ENCODE results near the gene DPP6. TPM values are rescaled to one million over a fixed set of nuclear protein-coding genes. Genes with fewer than 3 reads are reported as not detected.

DPP6 gene
- polyA plus RNA-seq, 1 donor (not counting 4 experiments of a cell fraction or from before 2014, with no cell fraction given) = not detected

DNA sequence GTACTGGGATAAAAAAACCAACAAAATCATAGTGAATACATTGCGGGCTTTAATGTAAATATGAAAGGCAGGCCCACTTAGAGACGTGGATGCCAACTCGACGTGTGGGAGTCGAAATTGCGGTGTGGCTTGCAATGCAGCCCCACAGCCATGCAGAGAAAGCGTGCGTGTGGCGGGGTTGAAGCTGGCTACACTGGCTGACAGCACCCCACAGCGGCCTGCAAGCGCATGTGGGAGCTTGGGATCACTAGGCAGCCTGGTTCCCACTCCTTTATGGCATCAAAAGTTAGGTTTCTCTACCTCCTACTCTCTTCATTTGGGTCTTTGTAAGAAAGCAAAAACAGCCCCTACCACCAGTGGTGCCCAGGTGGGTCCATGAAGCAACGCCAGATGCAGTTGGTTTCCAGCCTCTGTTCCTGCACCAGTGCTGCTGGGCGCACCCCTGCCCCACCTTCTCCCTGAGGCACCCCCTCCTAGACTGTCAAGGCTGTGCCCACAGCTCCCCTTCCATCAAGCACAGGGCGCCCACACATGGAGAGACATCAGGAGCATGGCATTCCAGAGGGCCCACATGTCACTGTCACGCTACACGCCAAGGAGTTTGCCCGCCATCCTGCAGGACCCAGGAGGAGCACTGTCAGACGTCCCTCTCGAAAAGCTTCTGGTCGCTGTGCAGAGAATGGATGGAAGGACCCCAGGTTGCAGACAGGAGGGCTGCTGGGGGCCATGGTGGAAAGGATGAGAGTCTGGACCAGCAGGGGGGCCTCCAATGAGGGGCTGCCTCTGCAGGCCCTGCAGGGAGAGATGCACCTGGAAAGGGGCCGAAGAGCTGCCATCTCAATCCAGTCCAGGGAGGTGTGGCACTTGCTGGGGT lies 807.8 kb downstream of the DPP6 start:
- H4K20me1 ChIP-seq (ENCODE audit: control insufficient read depth, extremely low read depth, insufficient read depth, low read length) = no peaks in the 10 kb centered on the region
- no peak overlapping the region for H3K4me3 ChIP-seq (ENCODE audit: control insufficient read depth in 2 of 3, extremely low read depth in 1 of 3, insufficient read depth in 2 of 3, low read depth in 1 of 3, low read length in 3 of 3)
- peaks cover 1% of the 10 kb centered on the region for H3K9me3 ChIP-seq (ENCODE audit: control insufficient read depth, low read depth, low read length)
- H3K9me1 ChIP-seq (ENCODE audit: control insufficient read depth, extremely low read depth, insufficient read depth, low read length) = no peaks in the 10 kb centered on the region
- H3K79me2 ChIP-seq (ENCODE audit: control insufficient read depth, insufficient read depth, low read length) = no peaks in the 10 kb centered on the region
- no peaks in the 10 kb centered on the region for H3K4me1 ChIP-seq (ENCODE audit: control insufficient read depth, extremely low read depth, insufficient read depth, low read length)
- no peak overlapping the region for H2AFZ ChIP-seq (ENCODE audit: control insufficient read depth, low read length)
- dilution Hi-C loops (cut with MboI; ENCODE audit: extremely low pct_ligation_motif_present, low sequenced_read_pairs) = no loop called here
- no peak for FAIRE-seq
- no peaks in the 10 kb centered on the region for H3K27me3 ChIP-seq (ENCODE audit: control insufficient read depth, extremely low read depth, insufficient read depth, low read length)
- no peak overlapping the region for H3K4me2 ChIP-seq (ENCODE audit: control insufficient read depth, extremely low read depth, insufficient read depth, low read depth, low read length)
- H3K9ac ChIP-seq (ENCODE audit: control insufficient read depth, extremely low read depth, insufficient read depth, low read length) = no peak overlapping the region
- no peak for TF ChIP-seq CTCF (optimal IDR thresholded peaks at IDR 0.05 in 1 of 3, IDR thresholded peaks at IDR 0.05 in 1 of 3, conservative IDR thresholded peaks at IDR 0.05 in 1 of 3; ENCODE audit: extremely low read depth in 1 of 3, insufficient read depth in 2 of 3, low read length in 3 of 3)
- TF ChIP-seq EZH2 (IDR thresholded peaks at IDR 0.05; ENCODE audit: low read length) = no peak
- no peak overlapping the region for H3K27ac ChIP-seq (ENCODE audit: control insufficient read depth, insufficient read depth, low read length)
- H3K36me3 ChIP-seq (ENCODE audit: control insufficient read depth in 2 of 2, extremely low read depth in 1 of 2, insufficient read depth in 2 of 2, low read length in 2 of 2) = no peaks in the 10 kb centered on the region
- DNase-seq (ENCODE audit: low read depth, low spot score) = no peak

- no peak for FAIRE-seq
- Histone ChIP-seq H3K9me1 (ENCODE audit: control insufficient read depth, extremely low read depth, insufficient read depth, low read length) (no peaks in the 10 kb centered on the region), H3K9me3 (ENCODE audit: control insufficient read depth, low read depth, low read length) (peaks cover 1% of the 10 kb centered on the region), H4K20me1 (ENCODE audit: control insufficient read depth, extremely low read depth, insufficient read depth, low read length) (no peaks in the 10 kb centered on the region), H3K4me3 (ENCODE audit: control insufficient read depth in 2 of 3, extremely low read depth in 1 of 3, insufficient read depth in 2 of 3, low read depth in 1 of 3, low read length in 3 of 3) (no peak overlapping the region), H3K4me2 (ENCODE audit: control insufficient read depth, extremely low read depth, insufficient read depth, low read depth, low read length) (no peak overlapping the region), H3K27me3 (ENCODE audit: control insufficient read depth, extremely low read depth, insufficient read depth, low read length) (no peaks in the 10 kb centered on the region), H3K27ac (ENCODE audit: control insufficient read depth, insufficient read depth, low read length) (no peak overlapping the region), H3K9ac (ENCODE audit: control insufficient read depth, extremely low read depth, insufficient read depth, low read length) (no peak overlapping the region), H3K36me3 (ENCODE audit: control insufficient read depth in 2 of 2, extremely low read depth in 1 of 2, insufficient read depth in 2 of 2, low read length in 2 of 2) (no peaks in the 10 kb centered on the region), H2AFZ (ENCODE audit: control insufficient read depth, low read length) (no peak overlapping the region), H3K4me1 (ENCODE audit: control insufficient read depth, extremely low read depth, insufficient read depth, low read length) (no peaks in the 10 kb centered on the region), H3K79me2 (ENCODE audit: control insufficient read depth, insufficient read depth, low read length) (no peaks in the 10 kb centered on the region)
- dilution Hi-C loops (cut with MboI; ENCODE audit: extremely low pct_ligation_motif_present, low sequenced_read_pairs) = no loop called here
- TF ChIP-seq EZH2 (IDR thresholded peaks at IDR 0.05; ENCODE audit: low read length) (no peak), CTCF (optimal IDR thresholded peaks at IDR 0.05 in 1 of 3, IDR thresholded peaks at IDR 0.05 in 1 of 3, conservative IDR thresholded peaks at IDR 0.05 in 1 of 3; ENCODE audit: extremely low read depth in 1 of 3, insufficient read depth in 2 of 3, low read length in 3 of 3) (no peak)
- no peak for DNase-seq (ENCODE audit: low read depth, low spot score)
Observed at GRCh38 chr7:154860621-154861375, 808.6 kb downstream of the DPP6 start.

All from keratinocyte (primary cell).